ENCODE results near the gene TIMM17A. TPM values are rescaled to one million over a fixed set of nuclear protein-coding genes. Genes with fewer than 3 reads are reported as not detected.

Gene TIMM17A
- polyA plus RNA-seq, 1 donor (not counting 4 experiments of a cell fraction or from before 2014, with no cell fraction given), result 116 TPM

GRCh38 chr1:201983380-201983805 lies 28.1 kb downstream of the TIMM17A start:
- Histone ChIP-seq H3K79me2 (ENCODE audit: control insufficient read depth, insufficient read depth, low read length) (peaks cover 35% of the 10 kb centered on the region), H3K27me3 (ENCODE audit: control insufficient read depth, extremely low read depth, insufficient read depth, low read length) (no peaks in the 10 kb centered on the region), H3K9me1 (ENCODE audit: control insufficient read depth, extremely low read depth, insufficient read depth, low read length) (no peaks in the 10 kb centered on the region), H3K9me3 (ENCODE audit: control insufficient read depth, low read depth, low read length) (no peaks in the 10 kb centered on the region), H3K36me3 (ENCODE audit: control insufficient read depth in 2 of 2, extremely low read depth in 1 of 2, insufficient read depth in 2 of 2, low read length in 2 of 2) (no peaks in the 10 kb centered on the region), H3K27ac (ENCODE audit: control insufficient read depth, insufficient read depth, low read length) (peak overlapping the region; percentile 81), H3K4me1 (ENCODE audit: control insufficient read depth, extremely low read depth, insufficient read depth, low read length) (peaks cover 37% of the 10 kb centered on the region), H2AFZ (ENCODE audit: control insufficient read depth, low read length) (peak overlapping the region; percentile 95), H3K4me3 (ENCODE audit: control insufficient read depth in 2 of 3, extremely low read depth in 1 of 3, insufficient read depth in 2 of 3, low read depth in 1 of 3, low read length in 3 of 3) (peak overlapping the region; percentile 86 to 95 (median 90)), H4K20me1 (ENCODE audit: control insufficient read depth, extremely low read depth, insufficient read depth, low read length) (no peaks in the 10 kb centered on the region), H3K4me2 (ENCODE audit: control insufficient read depth, extremely low read depth, insufficient read depth, low read depth, low read length) (peak overlapping the region; percentile 96), H3K9ac (ENCODE audit: control insufficient read depth, extremely low read depth, insufficient read depth, low read length) (peak overlapping the region; percentile 80)
- DNase-seq (ENCODE audit: low read depth, low spot score) (no peak), FAIRE-seq (peak; percentile 61)
- dilution Hi-C loops (cut with MboI; ENCODE audit: extremely low pct_ligation_motif_present, low sequenced_read_pairs), result no loop called here
- TF ChIP-seq CTCF (optimal IDR thresholded peaks at IDR 0.05 in 1 of 3, IDR thresholded peaks at IDR 0.05 in 1 of 3, conservative IDR thresholded peaks at IDR 0.05 in 1 of 3; ENCODE audit: extremely low read depth in 1 of 3, insufficient read depth in 2 of 3, low read length in 3 of 3), result no peak
- no peak for TF ChIP-seq EZH2 (IDR thresholded peaks at IDR 0.05; ENCODE audit: low read length)

GRCh38 chr1:201984446-201984845 lies 29.1 kb downstream of the TIMM17A start:
- peaks cover 40% of the 10 kb centered on the region for H3K4me1 ChIP-seq (ENCODE audit: control insufficient read depth, extremely low read depth, insufficient read depth, low read length)
- no peak overlapping the region for H3K27ac ChIP-seq (ENCODE audit: control insufficient read depth, insufficient read depth, low read length)
- H3K4me3 ChIP-seq (ENCODE audit: control insufficient read depth in 2 of 3, extremely low read depth in 1 of 3, insufficient read depth in 2 of 3, low read depth in 1 of 3, low read length in 3 of 3), result no peak overlapping the region
- H4K20me1 ChIP-seq (ENCODE audit: control insufficient read depth, extremely low read depth, insufficient read depth, low read length), result no peaks in the 10 kb centered on the region
- FAIRE-seq (no peak), DNase-seq (ENCODE audit: low read depth, low spot score) (no peak)
- dilution Hi-C loops (cut with MboI; ENCODE audit: extremely low pct_ligation_motif_present, low sequenced_read_pairs), result no loop called here
- H3K9ac ChIP-seq (ENCODE audit: control insufficient read depth, extremely low read depth, insufficient read depth, low read length), result no peak overlapping the region
- H3K9me1 ChIP-seq (ENCODE audit: control insufficient read depth, extremely low read depth, insufficient read depth, low read length), result no peaks in the 10 kb centered on the region
- no peaks in the 10 kb centered on the region for H3K27me3 ChIP-seq (ENCODE audit: control insufficient read depth, extremely low read depth, insufficient read depth, low read length)
- H3K36me3 ChIP-seq (ENCODE audit: control insufficient read depth in 2 of 2, extremely low read depth in 1 of 2, insufficient read depth in 2 of 2, low read length in 2 of 2), result peaks cover 2 to 7% of the 10 kb centered on the region in 2 experiments
- TF ChIP-seq CTCF (optimal IDR thresholded peaks at IDR 0.05 in 1 of 3, IDR thresholded peaks at IDR 0.05 in 1 of 3, conservative IDR thresholded peaks at IDR 0.05 in 1 of 3; ENCODE audit: extremely low read depth in 1 of 3, insufficient read depth in 2 of 3, low read length in 3 of 3) (no peak), EZH2 (IDR thresholded peaks at IDR 0.05; ENCODE audit: low read length) (no peak)
- peak overlapping the region; percentile 38 for H3K4me2 ChIP-seq (ENCODE audit: control insufficient read depth, extremely low read depth, insufficient read depth, low read depth, low read length)
- H3K79me2 ChIP-seq (ENCODE audit: control insufficient read depth, insufficient read depth, low read length), result peaks cover 39% of the 10 kb centered on the region
- no peaks in the 10 kb centered on the region for H3K9me3 ChIP-seq (ENCODE audit: control insufficient read depth, low read depth, low read length)
- H2AFZ ChIP-seq (ENCODE audit: control insufficient read depth, low read length), result no peak overlapping the region
